Stimulated activated CD4-positive, alpha-beta T cell treated with anti-CD3 and anti-CD28 coated beads, Interleukin-1b, Interleukin-23, amount 100 ng/mL, for 1 hour (primary cell): ENCODE results near the gene GNB1L.
"Not testable (repeated sequence)": the region's sequence is repeated elsewhere in the genome, so short reads cannot be mapped to it uniquely, and the experiment has no call there.

Source experiments
- DNase-seq, 2 donors: peaks; one replicate each; pipeline ENCODE4 v3.0.0-alpha.2; 2020; ENCODE audit warnings: low read depth in 2 of 2

GNB1L gene

GRCh38 chr22:19843857-19844376 is 10.8 kb downstream of the GNB1L start:
- no peak for DNase-seq

DNA sequence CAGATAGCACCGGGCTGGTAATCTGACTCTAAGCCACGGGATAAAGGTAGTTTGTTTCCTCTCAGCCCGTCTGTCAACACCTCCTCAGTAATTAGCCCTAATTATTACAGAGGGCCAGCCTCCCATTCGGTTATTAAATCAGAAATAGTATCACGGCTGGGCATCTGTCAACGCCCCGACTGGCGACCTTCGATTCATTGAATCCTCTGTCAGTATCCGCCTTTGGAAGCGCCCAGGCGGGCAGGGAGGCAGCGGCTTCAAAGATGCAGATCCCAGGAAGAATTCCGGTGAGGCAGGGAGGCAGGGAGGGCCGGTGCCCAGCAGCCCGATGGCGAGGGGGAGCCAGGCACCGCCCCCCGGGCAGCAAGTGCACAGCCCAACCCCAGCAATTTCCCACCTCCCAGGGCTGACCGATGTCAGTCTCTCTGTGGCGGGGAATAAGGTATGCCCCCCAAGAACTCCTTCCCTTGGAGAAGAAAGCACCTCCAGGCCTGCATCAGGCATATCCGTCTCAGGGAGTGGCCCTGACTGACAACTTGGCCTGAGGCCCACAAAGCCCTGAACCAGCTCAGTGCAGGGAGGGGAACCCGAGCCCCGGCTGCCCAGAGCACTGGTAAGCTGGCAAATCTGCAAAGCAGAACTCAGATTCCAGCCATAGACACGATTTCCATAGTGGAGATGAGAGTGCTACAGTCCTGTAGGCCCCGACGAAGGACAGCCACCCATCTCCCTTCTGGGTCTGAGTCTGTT is 11.4 kb downstream of the GNB1L start:
- DNase-seq: no peak

- no peak for DNase-seq
Measured at GRCh38 chr22:19842393-19843106, 12.1 kb downstream of the GNB1L start.

DNA sequence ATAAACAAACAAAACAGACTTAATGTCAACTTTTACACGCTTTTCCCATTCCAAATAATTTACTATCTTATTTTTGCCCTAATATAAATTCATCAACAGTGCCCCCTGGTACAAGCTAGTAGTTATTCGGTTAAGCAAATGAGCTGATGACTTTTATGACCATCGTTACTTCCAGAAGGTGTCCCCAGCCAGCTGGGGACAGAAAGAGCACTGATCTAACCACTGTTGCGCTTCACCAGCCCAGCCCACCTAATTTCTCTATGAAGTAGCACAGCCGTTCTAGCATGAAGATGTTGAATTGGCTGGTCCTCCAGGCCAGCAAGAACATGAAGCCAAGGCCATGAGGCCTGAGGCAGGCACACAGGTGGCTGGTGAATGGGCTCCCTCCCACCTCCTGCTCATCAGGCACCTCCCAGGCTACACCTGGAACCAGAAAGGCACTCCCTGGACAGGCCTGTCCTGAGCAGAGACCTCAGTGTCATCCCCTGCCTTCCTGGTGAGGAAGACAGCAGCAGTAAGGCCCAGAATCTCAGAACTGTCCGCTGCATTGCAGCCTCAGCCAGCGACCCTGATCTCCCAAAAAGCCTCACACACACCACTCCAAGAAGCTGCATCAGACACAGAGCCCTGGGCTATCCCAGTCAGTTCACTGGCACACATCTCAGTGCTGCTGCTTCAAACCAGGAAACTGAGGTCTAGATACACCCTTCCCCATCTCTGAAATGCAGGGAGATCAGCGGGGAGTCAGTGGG is 12.9 kb downstream of the GNB1L start:
- DNase-seq: no peak

DNA sequence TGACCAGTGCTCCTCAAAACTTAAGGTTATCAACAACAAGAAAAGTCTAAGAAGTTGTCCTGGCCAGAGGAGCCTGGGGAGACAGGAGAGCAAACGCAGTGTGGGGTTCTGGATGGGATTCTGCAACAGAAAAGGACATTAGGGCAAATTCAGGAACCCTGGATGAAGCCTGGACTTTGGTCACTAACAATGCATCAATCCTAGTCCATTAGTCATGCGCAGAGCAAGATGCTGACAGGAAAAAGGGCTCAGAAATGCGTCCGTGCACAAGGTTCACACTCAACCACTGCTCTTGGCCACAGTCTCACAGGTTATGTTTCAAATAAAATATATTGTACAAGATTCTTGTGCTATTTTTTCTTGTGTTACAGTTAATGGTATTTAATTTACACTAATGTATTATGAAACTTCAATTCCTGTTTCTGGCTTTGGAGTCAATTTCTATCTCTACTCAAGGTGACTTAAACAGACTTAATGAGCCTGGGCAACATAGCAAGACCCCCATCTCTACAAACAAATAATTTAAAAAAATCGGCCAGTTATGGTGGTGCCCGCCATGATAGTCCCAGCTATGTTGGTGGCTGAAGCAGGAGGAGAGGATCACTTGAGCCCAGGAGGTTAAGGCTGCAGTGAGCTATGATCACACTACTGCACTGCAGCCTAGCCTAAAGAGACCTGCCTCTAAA is 13.6 kb downstream of the GNB1L start:
- no peak for DNase-seq

DNA sequence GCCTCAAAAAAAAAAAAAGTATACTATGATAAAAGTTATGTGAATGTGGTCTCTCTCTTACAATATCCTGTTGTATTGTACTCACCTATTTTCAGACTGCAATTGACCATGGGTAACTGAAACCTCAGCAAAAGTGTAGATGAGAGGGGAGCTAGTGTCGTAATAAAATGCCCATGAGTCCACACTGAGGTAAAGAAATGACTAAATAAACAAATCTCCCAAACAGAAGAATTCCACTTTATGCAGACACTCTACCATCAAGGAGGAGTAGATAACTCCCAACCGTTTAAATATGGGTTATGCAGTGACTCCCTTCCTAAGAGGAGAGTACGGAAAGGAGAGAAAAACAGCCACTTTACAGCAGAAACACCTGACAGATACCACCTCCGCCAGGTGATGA is 14.6 kb downstream of the GNB1L start:
- no peak for DNase-seq

DNA sequence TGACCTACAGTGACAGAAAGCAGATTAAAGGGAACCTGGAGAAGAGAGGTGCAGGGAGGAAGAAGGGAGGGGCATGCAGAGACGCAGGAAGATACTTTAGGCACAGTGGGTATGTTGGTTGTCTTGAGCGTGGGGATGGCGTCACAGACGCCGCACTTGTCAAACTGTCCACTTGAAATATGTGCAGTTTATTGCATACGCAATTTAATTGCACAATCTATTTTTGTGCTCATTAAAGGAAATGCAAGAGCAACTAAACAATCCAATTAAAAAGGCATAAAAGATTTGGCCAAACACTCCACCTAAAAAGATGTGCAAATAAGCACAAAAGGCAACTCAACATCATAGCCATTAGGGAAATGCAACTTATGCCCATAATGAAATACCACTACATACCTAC is 16.8 kb downstream of the GNB1L start:
- DNase-seq: no peak

DNA sequence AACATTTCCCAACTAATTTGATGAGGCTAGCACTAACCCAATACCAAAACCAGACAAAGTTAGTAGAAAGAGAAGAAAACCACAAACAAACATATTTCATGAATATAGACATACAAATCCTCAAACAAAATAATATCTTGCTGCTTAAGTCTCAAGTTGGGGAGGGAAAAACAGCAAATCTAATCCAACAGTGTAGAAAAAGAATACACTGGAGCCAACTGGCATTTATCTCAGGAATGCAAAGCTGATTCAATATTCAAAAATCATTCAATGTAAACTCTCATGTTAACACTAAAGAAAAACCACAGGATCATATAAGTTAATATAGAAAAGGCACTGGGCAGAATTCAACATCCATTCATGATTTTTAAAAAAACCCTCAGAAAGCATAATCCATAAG is 18.2 kb downstream of the GNB1L start:
- DNase-seq: no peak

- no peak for DNase-seq
Measured at GRCh38 chr22:19834599-19834998, 20.1 kb downstream of the GNB1L start.

GRCh38 chr22:19833327-19833726 is 21.3 kb downstream of the GNB1L start:
- DNase-seq: not testable (repeated sequence)

- DNase-seq: no peak
Measured at GRCh38 chr22:19832476-19833108, 22.1 kb downstream of the GNB1L start.

DNA sequence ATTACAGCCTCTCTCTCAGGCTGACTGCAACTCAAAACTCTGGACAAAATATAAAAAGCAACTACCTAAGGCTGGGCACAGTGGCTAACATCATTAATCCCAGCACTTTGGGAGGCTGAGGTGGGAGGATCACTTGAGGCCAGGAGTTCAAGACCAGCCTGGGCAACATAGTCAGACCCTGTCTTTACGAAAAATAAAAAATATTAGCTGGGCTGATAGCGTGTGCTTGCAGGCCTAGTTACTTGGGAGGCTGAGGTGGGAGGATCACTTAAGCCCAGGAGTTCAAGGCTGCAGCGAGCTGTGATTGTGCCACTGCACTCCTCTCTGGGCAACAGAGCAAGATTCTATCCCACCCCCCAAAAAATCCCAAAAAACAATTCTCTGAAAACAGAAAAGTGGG is 22.7 kb downstream of the GNB1L start:
- DNase-seq: not testable (repeated sequence)

GRCh38 chr22:19831016-19831415 is 23.7 kb downstream of the GNB1L start:
- DNase-seq: no peak

- DNase-seq: no peak
Measured at GRCh38 chr22:19828035-19828401, 26.7 kb downstream of the GNB1L start.

GRCh38 chr22:19827341-19828034 is 27.2 kb downstream of the GNB1L start:
- no peak for DNase-seq

- DNase-seq: no peak
Measured at GRCh38 chr22:19826619-19826950, 28.1 kb downstream of the GNB1L start.

DNA sequence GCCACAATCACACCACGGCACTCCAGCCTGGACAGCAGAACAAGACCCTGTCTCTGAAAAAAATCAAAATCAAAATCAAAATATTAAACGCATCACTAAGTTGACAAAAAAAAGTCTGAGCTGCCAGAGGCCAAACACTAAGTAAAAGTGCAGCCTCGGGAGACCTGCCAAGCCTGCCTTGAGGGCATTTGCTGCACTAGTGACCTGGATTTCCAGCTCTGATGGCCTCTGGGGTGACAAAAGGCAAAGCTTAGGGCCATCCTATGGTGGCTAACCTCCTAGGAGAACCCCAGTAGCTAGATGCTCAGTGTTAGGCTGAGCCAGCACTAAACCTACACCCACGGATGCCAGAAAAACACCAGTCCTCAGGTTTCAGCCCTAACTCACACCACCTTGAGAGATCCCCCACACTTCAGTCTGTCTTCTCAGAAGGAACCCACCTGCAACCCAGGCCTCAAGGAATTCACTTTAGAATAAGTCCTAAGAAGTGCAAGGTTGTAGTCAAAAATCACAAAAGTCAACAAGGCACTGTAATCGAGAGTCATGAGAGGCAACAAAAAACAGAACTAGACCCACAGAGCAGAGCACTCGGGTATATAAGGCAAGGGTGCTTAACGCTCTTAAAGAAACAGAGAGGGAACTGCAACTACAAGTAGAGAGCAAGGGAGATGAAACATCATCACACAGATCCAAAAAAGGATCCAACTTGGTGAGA is 28.6 kb downstream of the GNB1L start:
- DNase-seq: no peak

DNA sequence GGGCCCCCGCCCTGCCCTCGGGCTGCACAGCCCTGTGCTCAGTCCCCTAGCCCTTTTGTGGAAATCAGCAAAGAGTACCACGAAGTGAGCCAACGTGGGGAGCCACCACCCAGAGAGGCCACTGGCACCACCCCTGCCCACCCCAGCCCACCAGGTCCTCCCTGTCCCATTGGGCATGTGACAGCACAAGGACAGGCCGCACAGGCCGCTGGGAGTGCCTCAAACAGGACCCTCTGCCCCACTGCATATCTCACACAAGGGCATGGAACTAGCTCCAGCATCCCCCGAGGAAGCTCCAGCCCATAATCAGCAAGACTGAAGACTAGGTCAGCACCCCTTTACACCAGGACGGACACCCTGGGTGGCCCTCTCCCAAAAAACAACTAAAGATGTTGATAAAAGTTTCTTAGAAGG is 29.7 kb downstream of the GNB1L start:
- DNase-seq: no peak

DNA sequence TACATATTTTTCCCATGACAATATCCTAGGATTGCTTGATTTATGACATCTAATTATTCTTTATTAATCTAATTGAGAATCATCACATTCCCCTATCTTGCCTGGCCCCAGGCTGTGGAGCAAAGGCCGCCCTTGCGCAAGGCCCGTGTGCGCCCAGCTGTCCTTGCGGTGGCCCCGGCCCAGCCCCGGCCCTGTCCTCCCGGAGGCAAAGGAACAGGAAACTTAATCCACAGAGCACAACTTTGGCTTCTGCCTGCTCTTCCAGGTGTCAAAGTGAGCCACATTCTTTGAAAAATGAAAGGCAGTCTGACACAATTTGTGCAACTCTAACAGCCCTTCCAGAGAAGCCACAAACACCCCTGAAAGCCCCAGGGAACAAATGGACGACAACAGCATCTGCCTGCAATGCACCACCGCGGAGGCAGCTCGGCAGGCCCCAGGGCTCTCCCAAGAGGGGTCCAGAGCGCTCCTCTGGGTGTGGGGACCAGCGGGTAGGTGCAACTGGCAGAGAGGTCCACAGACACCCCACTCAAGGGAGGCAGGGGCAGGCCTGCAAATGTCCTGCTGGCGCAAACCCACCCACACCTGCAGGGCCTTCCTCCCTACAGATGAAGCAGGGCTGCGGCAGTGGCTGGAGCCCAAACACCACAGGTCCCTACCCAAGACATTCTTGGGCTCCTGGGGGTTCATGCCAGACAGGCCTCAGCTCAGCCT is 30.3 kb downstream of the GNB1L start:
- DNase-seq: no peak

GRCh38 chr22:19823902-19824211 is 30.8 kb downstream of the GNB1L start:
- no peak for DNase-seq
